ENCODE data around the gene HS3ST1.

The HS3ST1 gene

DNA sequence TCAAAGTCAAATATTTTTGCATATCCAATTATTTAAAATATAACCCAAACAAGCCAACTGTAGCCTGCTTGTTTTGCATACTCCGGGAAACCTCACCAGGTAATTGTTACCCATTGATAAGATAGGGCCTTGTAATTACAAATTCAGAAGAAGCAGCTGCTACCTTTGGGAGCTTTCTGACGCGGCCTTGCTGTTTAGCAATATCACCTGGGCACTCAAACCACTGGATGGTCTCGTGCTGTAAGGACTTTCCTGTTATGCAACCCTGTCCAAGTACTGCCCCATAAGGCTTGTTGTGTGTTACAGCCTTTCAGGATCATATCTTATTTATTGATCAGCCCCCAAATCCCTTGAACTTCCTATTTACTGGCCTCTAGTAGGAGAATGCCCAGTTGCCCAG is 52.1 kb downstream of the HS3ST1 start:
- no peaks in the 10 kb centered on the region for H3K27me3 ChIP-seq
- TF ChIP-seq, protein P1, sequence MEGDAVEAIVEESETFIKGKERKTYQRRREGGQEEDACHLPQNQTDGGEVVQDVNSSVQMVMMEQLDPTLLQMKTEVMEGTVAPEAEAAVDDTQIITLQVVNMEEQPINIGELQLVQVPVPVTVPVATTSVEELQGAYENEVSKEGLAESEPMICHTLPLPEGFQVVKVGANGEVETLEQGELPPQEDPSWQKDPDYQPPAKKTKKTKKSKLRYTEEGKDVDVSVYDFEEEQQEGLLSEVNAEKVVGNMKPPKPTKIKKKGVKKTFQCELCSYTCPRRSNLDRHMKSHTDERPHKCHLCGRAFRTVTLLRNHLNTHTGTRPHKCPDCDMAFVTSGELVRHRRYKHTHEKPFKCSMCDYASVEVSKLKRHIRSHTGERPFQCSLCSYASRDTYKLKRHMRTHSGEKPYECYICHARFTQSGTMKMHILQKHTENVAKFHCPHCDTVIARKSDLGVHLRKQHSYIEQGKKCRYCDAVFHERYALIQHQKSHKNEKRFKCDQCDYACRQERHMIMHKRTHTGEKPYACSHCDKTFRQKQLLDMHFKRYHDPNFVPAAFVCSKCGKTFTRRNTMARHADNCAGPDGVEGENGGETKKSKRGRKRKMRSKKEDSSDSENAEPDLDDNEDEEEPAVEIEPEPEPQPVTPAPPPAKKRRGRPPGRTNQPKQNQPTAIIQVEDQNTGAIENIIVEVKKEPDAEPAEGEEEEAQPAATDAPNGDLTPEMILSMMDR (IDR thresholded peaks at IDR 0.05; ENCODE audit: low read depth, low read length) = no peak
- DNase-seq = no peak
- no peak overlapping the region for H3K4me3 ChIP-seq (ENCODE audit: low read depth, low read length)
- H3K4me1 ChIP-seq = no peaks in the 10 kb centered on the region
- H3K9me3 ChIP-seq = no peaks in the 10 kb centered on the region
- no peaks in the 10 kb centered on the region for H3K36me3 ChIP-seq

DNA sequence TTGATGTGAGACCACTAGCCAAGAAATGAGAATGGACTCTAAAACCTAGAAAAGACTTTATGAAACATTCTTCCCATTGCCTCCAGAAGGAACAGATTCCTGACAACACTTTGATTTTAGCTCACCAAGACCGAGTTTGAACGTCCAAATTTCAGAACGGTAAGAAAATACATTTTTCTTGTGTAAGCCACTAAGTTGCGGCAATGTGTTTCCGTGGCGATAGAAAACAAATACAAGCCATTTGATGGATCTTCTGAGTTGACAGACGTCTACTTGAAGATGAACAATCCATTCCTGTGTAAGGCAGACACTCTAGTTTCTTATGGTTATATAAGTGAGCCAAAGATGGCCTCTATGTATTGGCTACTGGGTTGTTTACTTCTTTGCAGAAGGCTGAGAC is 52.5 kb downstream of the HS3ST1 start:
- H3K27me3 ChIP-seq = no peaks in the 10 kb centered on the region
- no peaks in the 10 kb centered on the region for H3K4me1 ChIP-seq
- TF ChIP-seq, protein P1 (IDR thresholded peaks at IDR 0.05; ENCODE audit: low read depth, low read length) = no peak
- H3K9me3 ChIP-seq = no peaks in the 10 kb centered on the region
- no peaks in the 10 kb centered on the region for H3K36me3 ChIP-seq
- H3K4me3 ChIP-seq (ENCODE audit: low read depth, low read length) = no peak overlapping the region
- no peak for DNase-seq

DNA sequence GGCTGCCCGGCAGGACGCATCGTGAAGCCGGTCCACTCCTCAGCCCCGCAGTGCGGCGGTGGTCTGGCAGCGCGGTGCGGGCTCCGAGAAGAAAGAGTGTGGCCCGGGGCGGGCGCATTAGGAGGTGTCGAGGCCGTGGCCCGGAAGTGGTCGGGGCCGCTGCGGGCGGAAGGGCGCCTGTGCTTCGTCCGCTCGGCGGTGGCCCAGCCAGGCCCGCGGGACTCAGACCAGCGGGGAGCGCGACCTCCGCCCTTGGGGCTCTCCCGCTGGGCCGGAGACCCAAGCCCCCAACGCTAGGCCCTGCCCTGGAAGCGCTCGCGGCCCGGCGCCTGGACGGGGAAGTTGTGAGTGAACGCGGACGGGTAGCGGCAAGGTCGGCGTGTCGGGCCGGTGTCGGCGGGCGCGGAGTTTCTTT is 60.0 kb downstream of the HS3ST1 start:
- TF ChIP-seq, protein P1 (IDR thresholded peaks at IDR 0.05; ENCODE audit: low read depth, low read length) = no peak
- DNase-seq = no peak
- Histone ChIP-seq H3K4me1 (no peaks in the 10 kb centered on the region), H3K4me3 (ENCODE audit: low read depth, low read length) (no peak overlapping the region), H3K9me3 (peaks cover 3% of the 10 kb centered on the region; the same call in 1 of the 2 replicates), H3K36me3 (no peaks in the 10 kb centered on the region), H3K27me3 (no peaks in the 10 kb centered on the region)

DNA sequence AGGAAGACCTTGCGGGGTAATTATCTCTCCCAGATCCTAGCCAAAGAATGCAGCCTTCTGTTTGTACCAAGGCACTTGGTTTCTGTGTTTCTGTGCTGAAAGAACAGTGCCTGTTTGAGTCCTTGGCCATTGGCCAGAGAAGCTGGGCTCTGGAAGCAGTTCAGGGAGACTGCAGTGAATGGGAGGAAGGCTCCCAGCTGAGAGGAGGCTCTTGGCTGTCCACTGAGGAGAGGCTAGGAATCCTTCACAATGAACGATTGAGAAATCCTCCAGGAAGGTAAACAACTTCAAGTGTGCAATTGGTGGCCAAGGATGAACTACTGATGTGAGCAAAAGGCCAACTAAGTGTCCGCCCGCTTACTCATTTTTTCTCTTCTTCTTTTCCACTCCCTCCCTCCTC is 61.3 kb downstream of the HS3ST1 start:
- DNase-seq = no peak
- H3K4me1 ChIP-seq = no peaks in the 10 kb centered on the region
- H3K9me3 ChIP-seq = peaks cover 3% of the 10 kb centered on the region; the same call in 1 of the 2 replicates
- TF ChIP-seq, protein P1 (IDR thresholded peaks at IDR 0.05; ENCODE audit: low read depth, low read length) = no peak
- no peaks in the 10 kb centered on the region for H3K27me3 ChIP-seq
- no peaks in the 10 kb centered on the region for H3K36me3 ChIP-seq
- H3K4me3 ChIP-seq (ENCODE audit: low read depth, low read length) = no peak overlapping the region

DNA sequence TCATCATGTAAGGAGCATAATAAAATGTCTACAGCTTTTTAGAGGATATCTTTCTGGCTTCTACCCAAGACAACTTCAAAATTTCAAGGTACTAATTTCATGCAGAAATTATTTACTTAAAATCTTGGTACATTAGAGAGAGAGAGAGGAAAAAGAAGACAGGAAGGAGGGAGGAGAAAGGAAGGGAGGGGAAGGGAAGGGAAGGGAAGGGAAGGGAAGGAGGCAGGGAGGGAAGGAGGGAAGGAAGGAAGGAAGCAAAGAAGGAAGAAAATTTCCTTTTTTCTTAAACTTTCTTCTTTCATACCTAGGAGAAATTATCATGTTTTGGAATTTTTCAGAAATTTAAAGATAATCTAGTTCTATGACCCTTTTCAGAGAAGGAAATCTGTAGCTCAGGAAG is 61.8 kb downstream of the HS3ST1 start:
- TF ChIP-seq, protein P1 (IDR thresholded peaks at IDR 0.05; ENCODE audit: low read depth, low read length) = no peak
- Histone ChIP-seq H3K4me3 (ENCODE audit: low read depth, low read length) (no peak overlapping the region), H3K36me3 (no peaks in the 10 kb centered on the region), H3K27me3 (no peaks in the 10 kb centered on the region), H3K4me1 (no peaks in the 10 kb centered on the region), H3K9me3 (peaks cover 3% of the 10 kb centered on the region; the same call in 1 of the 2 replicates)
- DNase-seq = no peak

DNA sequence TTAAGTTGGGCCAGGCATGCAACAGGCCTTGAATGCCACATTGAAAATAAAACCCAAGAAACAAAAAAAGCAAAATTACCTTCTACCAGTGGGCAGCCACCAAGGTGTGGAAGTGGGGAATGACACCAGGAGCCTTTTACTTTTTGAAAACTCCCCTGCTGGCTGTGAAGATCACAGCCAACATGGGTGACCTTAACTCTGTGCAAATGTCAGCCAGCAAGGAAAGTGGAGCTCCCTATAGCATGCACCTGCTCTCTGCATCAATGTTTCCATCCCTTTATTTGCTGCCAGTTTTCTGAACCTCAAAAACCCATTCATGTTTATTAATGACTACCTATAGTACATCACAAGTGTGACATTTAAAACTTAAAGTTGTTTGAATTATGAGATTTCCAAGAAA is 63.7 kb downstream of the HS3ST1 start:
- no peak overlapping the region for H3K4me3 ChIP-seq (ENCODE audit: low read depth, low read length)
- no peak for DNase-seq
- no peaks in the 10 kb centered on the region for H3K27me3 ChIP-seq
- no peaks in the 10 kb centered on the region for H3K36me3 ChIP-seq
- TF ChIP-seq, protein P1 (IDR thresholded peaks at IDR 0.05; ENCODE audit: low read depth, low read length) = no peak
- no peaks in the 10 kb centered on the region for H3K4me1 ChIP-seq
- H3K9me3 ChIP-seq = peaks cover 3% of the 10 kb centered on the region; the same call in 1 of the 2 replicates
